H9 (cell line): ENCODE data around the gene MN1. TPM values are rescaled to one million over a fixed set of nuclear protein-coding genes. Genes with fewer than 3 reads are reported as not detected.

ENCODE experiments used
- DNase-seq: peaks from one replicate; pipeline ENCODE4 v3.0.0-alpha.2; 2017
- H2AFZ ChIP-seq: one replicate; pipeline ENCODE4 v1.6.1; 2013; ENCODE audit warnings: mild to moderate bottlenecking, low read length, control low read depth, moderate library complexity
- H2AK5ac ChIP-seq: 2 replicates; pipeline ENCODE4 v1.6.1; 2013; ENCODE audit warnings: low read length, control low read depth, mixed read lengths; ENCODE audit not compliant: insufficient read length
- H2BK120ac ChIP-seq: one replicate; pipeline ENCODE4 v1.6.1; 2013; ENCODE audit warnings: low read depth, mild to moderate bottlenecking, low read length, control low read depth, inconsistent platforms; ENCODE audit not compliant: poor library complexity, severe bottlenecking
- H2BK12ac ChIP-seq: 2 replicates; pipeline ENCODE4 v1.6.1; 2013; ENCODE audit warnings: low read length, control low read depth, mixed read lengths, low read depth; ENCODE audit not compliant: insufficient read length
- H2BK15ac ChIP-seq: 2 replicates; pipeline ENCODE4 v1.6.1; 2013; ENCODE audit warnings: low read depth, low read length, control low read depth
- H2BK20ac ChIP-seq: one replicate; pipeline ENCODE4 v1.6.1; 2013; ENCODE audit warnings: low read depth, mild to moderate bottlenecking, low read length, control low read depth, inconsistent platforms; ENCODE audit not compliant: poor library complexity, severe bottlenecking
- H2BK5ac ChIP-seq: 2 replicates; pipeline ENCODE4 v1.6.1; 2013; ENCODE audit warnings: low read length, control low read depth, mixed read lengths; ENCODE audit not compliant: insufficient read length
- H3K14ac ChIP-seq: 2 replicates; pipeline ENCODE4 v1.6.1; 2013; ENCODE audit warnings: low read length, control low read depth; ENCODE audit not compliant: insufficient read depth
- H3K18ac ChIP-seq: 2 replicates; pipeline ENCODE4 v1.6.1; 2013; ENCODE audit warnings: low read depth, mild to moderate bottlenecking, mixed read lengths, low read length, control low read depth; ENCODE audit not compliant: insufficient read length
- H3K23ac ChIP-seq: 2 replicates; pipeline ENCODE4 v1.6.1; 2013; ENCODE audit warnings: low read length, control low read depth, mixed read lengths, low read depth; ENCODE audit not compliant: insufficient read length
- H3K23me2 ChIP-seq: 2 replicates; pipeline ENCODE4 v1.6.1; 2013; ENCODE audit warnings: low read depth, mild to moderate bottlenecking, mixed read lengths, low read length, control low read depth; ENCODE audit not compliant: insufficient read length, poor library complexity, severe bottlenecking
- H3K27ac ChIP-seq: 2 replicates; pipeline ENCODE4 v1.5.1; 2013; ENCODE audit warnings: low read length, control low read depth, mixed read lengths, low read depth; ENCODE audit not compliant: insufficient read length
- H3K27me3 ChIP-seq: 2 replicates; pipeline ENCODE4 v1.6.1; 2013; ENCODE audit warnings: low read length, control low read depth, inconsistent platforms; ENCODE audit not compliant: insufficient read depth
- H3K4ac ChIP-seq: 2 replicates; pipeline ENCODE4 v1.6.1; 2013; ENCODE audit warnings: low read depth, mild to moderate bottlenecking, control low read depth, inconsistent platforms, low read length, moderate library complexity
- H3K4me1 ChIP-seq: 2 replicates; pipeline ENCODE4 v1.6.1; 2013; ENCODE audit warnings: low read length, control low read depth, inconsistent platforms; ENCODE audit not compliant: insufficient read depth
- H3K4me2 ChIP-seq: 2 replicates; pipeline ENCODE4 v1.6.1; 2013; ENCODE audit warnings: low read length, control low read depth, mixed read lengths; ENCODE audit not compliant: insufficient read length, insufficient read depth
- H3K56ac ChIP-seq: 2 replicates; pipeline ENCODE4 v1.6.1; 2013; ENCODE audit warnings: low read depth, mild to moderate bottlenecking, mixed read lengths, low read length, control low read depth; ENCODE audit not compliant: insufficient read length
- H3K79me1 ChIP-seq: 2 replicates; pipeline ENCODE4 v1.6.1; 2013; ENCODE audit warnings: low read depth, mild to moderate bottlenecking, moderate library complexity, low read length, control low read depth, inconsistent platforms; ENCODE audit not compliant: insufficient read depth, poor library complexity, severe bottlenecking
- H3K79me2 ChIP-seq: 2 replicates; pipeline ENCODE4 v1.6.1; 2013; ENCODE audit warnings: low read length, control low read depth, inconsistent platforms; ENCODE audit not compliant: insufficient read depth
- H3K9ac ChIP-seq: 2 replicates; pipeline ENCODE4 v1.6.1; 2013; ENCODE audit warnings: low read length, control low read depth, mixed read lengths; ENCODE audit not compliant: insufficient read length; ENCODE audit errors: extremely low read depth
- H3K9me3 ChIP-seq: one replicate; pipeline ENCODE4 v1.6.1; 2013; ENCODE audit warnings: low read depth, low read length, inconsistent platforms; ENCODE audit not compliant: control insufficient read depth
- H3T11ph ChIP-seq: one replicate; pipeline ENCODE4 v1.6.1; 2013; ENCODE audit warnings: mild to moderate bottlenecking, low read length, control low read depth, inconsistent platforms
- H4K20me1 ChIP-seq: one replicate; pipeline ENCODE4 v1.6.1; 2013; ENCODE audit not compliant: control insufficient read depth, insufficient read length, insufficient read depth
- H4K5ac ChIP-seq: 2 replicates; pipeline ENCODE4 v1.6.1; 2013; ENCODE audit warnings: low read depth, mild to moderate bottlenecking, mixed read lengths, low read length, control low read depth; ENCODE audit not compliant: insufficient read length
- H4K8ac ChIP-seq: replicated peaks from 2 replicates; pipeline ENCODE4 v1.6.1; 2013; ENCODE audit warnings: low read length, control low read depth, mixed read lengths, low read depth; ENCODE audit not compliant: insufficient read length
- H4K91ac ChIP-seq: 2 replicates; pipeline ENCODE4 v1.6.1; 2013; ENCODE audit warnings: low read depth, mild to moderate bottlenecking, moderate library complexity, mixed read lengths, low read length, control low read depth; ENCODE audit not compliant: insufficient read length
- H3K27ac Mint-ChIP-seq, 3 experiments: 2 replicates in 2 of 3; 3 replicates in 1 of 3; pipeline ENCODE4 v1.8.0; 2020 to 2021; ENCODE audit warnings: mixed read lengths in 3 of 3, mild to moderate bottlenecking in 1 of 3, moderate library complexity in 1 of 3
- H3K27me3 Mint-ChIP-seq: 2 replicates; pipeline ENCODE4 v1.8.0; 2021; ENCODE audit warnings: low read depth, mild to moderate bottlenecking, moderate library complexity, mixed read lengths
- H3K36me3 Mint-ChIP-seq, 3 experiments: 2 replicates in 2 of 3; 3 replicates in 1 of 3; pipeline ENCODE4 v1.8.0; 2020 to 2021; ENCODE audit warnings: low read depth in 3 of 3, mixed read lengths in 3 of 3; ENCODE audit not compliant: insufficient read depth in 1 of 3
- H3K4me1 Mint-ChIP-seq, 2 experiments: 2 replicates each; pipeline ENCODE4 v1.8.0; 2020; ENCODE audit warnings: mixed read lengths in 2 of 2
- H3K4me3 Mint-ChIP-seq, 2 experiments: 2 replicates in 1 of 2; 3 replicates in 1 of 2; pipeline ENCODE4 v1.8.0; 2020 to 2021; ENCODE audit warnings: mild to moderate bottlenecking in 2 of 2, mixed read lengths in 2 of 2, moderate library complexity in 1 of 2
- H3K9me3 Mint-ChIP-seq, 2 experiments: 2 replicates in 1 of 2; 3 replicates in 1 of 2; pipeline ENCODE4 v1.8.0; 2020; ENCODE audit warnings: mild to moderate bottlenecking in 2 of 2, mixed read lengths in 2 of 2, moderate library complexity in 1 of 2
- CTCF ChIP-seq: fragments of 200-600 bp; sonication (generic); conservative IDR thresholded peaks from 3 replicates; pipeline ENCODE4 v1.8.0; 2021; ENCODE audit warnings: antibody characterized with exemption, mild to moderate bottlenecking
- WGBS: extraction: QIAGEN DNeasy Blood & Tissue Kit; methylation state at CpG from one replicate; pipeline ENCODE4 v1.1.7; 2013; ENCODE audit warnings: missing lambda C conversion rate, low lambda C conversion rate, mixed read lengths; ENCODE audit not compliant: insufficient read length; ENCODE audit errors: extremely low coverage; 5-methylcytosine and 5-hydroxymethylcytosine counted together
- total RNA-seq: library from RNA; stranded (reverse); gene quantifications from 2 replicates; pipeline ENCODE4 v1.2.1, GENCODE V29; 2021

The MN1 gene
- total RNA-seq, 1 experiment from 2014 or later, result 2.8 TPM

GRCh38 chr22:27792452-27793161, 8.9 kb downstream of the MN1 start:
- H3K9me3 Mint-ChIP-seq, result no peaks in the 10 kb centered on the region
- Histone ChIP-seq H2BK15ac (no peak overlapping the region), H2BK5ac (no peak overlapping the region), H4K20me1 (no peaks in the 10 kb centered on the region), H3K4me1 (peaks cover 12% of the 10 kb centered on the region; the same call in 1 of the 2 replicates), H2BK12ac (no peak overlapping the region), H3K4me2 (no peak overlapping the region), H3K14ac (no peak overlapping the region), H3K56ac (no peak overlapping the region), H3K79me1 (no peaks in the 10 kb centered on the region), H3K18ac (no peak overlapping the region), H2BK20ac (no peak overlapping the region), H3K9ac (no peak overlapping the region), H4K91ac (no peak overlapping the region), H3K23me2 (peaks cover 10% of the 10 kb centered on the region), H3K4ac (no peak overlapping the region), H3K27me3 (peaks cover 18% of the 10 kb centered on the region; the same call in 1 of the 2 replicates), H3T11ph (no peak overlapping the region), H4K8ac (no peak overlapping the region), H2BK120ac (no peak overlapping the region), H4K5ac (no peak overlapping the region), H2AFZ (no peak overlapping the region), H3K23ac (no peak overlapping the region), H2AK5ac (no peak overlapping the region), H3K9me3 (no peaks in the 10 kb centered on the region), H3K79me2 (no peaks in the 10 kb centered on the region), H3K27ac (no peak overlapping the region)
- peaks cover 61 to 73% of the 10 kb centered on the region in 2 experiments for H3K4me1 Mint-ChIP-seq
- H3K4me3 Mint-ChIP-seq, result no peak overlapping the region; a peak in 1 of 5 replicates
- WGBS, result no CpG with 5 or more reads among the region's 8 CpGs
- no peak overlapping the region for H3K27ac Mint-ChIP-seq
- no peak for DNase-seq
- TF ChIP-seq CTCF, result no peak
- peaks cover 0 to 5% (median 0%) of the 10 kb centered on the region in 3 experiments; a peak in 1 of 7 replicates for H3K36me3 Mint-ChIP-seq
- H3K27me3 Mint-ChIP-seq, result peaks cover 92% of the 10 kb centered on the region
